GM19452 (cell line): ENCODE measurements around the gene D2HGDH.
"Not testable (repeated sequence)": the region's sequence is repeated elsewhere in the genome, so short reads cannot be mapped to it uniquely, and the experiment has no call there.

Source experiments
- ATAC-seq: cut with Tn5 transposase; IDR thresholded peaks from one replicate; pipeline ENCODE4 v1.9.1; 2021; ENCODE audit not compliant: unreplicated experiment

The D2HGDH gene

DNA sequence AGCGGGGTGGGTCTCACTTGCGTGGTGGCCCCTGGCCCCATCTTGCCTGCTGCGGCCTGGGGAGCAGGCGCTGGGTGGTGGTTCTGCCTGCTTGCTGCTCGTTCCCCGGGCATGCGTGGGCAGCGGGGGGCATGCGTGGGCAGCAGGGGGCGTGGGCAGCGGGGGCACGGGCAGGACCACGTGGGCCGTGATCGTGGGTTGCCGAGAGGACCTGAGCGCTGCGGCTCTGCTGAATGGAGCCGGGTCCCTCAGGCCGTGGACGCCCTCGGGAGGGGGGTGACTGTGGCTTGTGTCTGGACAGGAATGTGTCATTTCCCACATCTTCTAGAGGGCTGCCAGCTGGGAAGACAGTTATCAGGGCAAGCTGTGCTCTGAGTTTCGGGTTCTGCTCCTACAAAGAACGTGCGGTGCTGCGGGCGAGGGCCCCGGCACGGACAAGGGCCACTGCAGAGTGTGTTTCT is 33.9 kb downstream of the D2HGDH start:
- no peak for ATAC-seq

DNA sequence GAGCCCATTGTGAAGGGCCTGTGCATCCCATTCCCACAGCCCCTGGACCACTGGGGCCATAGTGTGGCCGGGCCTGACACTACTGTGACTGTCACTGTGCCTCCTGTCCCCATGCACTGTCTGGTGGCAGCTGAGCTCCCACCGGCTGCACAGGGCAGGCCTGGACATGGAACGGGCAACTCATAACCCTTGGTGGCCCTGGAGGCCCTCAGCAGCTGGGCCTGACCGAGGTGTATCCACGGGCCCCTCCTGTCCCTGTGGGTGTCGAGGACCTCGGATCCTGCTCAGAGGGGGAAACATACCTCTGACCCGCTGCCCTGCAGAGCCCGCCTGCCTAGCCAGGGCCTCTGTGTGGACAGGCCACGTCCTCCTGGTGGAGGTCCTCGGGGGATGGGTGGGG is 34.4 kb downstream of the D2HGDH start:
- no peak for ATAC-seq

DNA sequence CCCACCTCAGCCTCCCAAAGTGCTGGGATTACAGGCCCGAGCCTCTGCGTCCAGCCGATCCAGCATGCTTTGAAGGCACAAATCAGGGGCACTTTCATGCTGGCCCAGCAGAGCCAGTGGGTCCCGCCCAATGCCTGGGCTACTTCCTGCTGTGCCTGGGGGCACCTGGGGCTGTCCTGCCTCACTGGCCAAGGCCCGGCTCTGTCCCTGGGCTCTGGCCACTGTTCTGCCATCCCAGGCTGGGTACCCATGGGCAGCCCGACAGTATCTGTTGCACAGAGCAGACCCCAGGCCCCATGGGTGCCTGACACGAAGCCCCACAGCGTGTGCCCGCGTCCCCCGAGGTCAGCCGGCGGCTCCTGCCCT is 35.4 kb downstream of the D2HGDH start:
- no peak for ATAC-seq

DNA sequence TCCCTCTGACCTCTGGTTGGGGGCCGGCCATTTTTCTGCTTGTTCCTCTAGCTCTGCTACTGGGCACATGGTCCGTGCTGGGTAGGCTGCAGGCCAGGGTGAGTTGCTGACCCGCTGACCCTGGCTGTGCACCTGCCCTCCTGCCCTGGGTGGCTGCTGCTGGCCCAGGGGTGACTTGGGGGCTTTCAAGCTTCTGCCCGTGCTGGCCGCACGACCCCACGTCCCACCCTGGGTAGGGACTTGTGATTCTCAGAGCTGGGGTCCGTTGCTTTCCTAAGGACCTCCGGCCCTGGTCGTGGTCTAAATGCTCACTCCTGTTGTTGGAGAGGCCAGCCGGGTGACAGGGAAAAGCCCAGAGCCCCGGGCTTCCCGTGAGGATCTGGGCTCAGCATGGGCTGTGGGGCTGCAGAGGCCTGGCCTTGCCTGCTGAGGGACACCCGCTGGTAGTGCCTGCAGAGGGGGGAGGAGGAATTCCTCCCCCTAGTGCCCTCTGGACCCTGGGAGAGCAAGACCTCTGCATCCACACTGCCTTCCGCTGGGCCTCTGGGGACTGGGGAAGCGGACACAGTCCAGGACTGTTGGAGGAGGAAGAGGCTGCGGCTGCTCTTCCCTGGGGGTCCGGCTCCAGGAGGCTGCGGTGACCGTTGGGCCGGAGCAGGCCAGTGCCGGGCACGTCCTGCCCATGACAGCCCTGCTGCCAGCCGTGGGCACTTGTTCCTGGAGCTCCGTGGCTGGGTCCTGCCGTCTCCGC is 35.9 kb downstream of the D2HGDH start:
- no peak for ATAC-seq

DNA sequence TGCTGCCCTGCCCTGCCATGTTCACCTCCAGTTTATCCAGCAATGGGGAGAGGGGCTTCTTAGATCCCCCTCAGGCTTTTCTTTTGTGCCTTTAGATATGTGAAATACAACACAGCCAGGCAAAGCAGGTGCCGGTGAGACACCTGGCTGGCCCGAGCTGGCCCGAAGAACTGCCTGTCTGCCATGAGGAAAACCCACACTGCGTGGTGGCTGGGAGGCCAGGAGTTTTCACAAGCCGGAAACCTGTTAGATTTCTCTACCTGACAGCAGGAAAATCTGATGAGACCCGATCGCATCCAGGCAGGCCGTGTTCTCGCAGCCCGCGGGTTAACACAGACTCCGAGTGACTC is 36.5 kb downstream of the D2HGDH start:
- no peak for ATAC-seq

DNA sequence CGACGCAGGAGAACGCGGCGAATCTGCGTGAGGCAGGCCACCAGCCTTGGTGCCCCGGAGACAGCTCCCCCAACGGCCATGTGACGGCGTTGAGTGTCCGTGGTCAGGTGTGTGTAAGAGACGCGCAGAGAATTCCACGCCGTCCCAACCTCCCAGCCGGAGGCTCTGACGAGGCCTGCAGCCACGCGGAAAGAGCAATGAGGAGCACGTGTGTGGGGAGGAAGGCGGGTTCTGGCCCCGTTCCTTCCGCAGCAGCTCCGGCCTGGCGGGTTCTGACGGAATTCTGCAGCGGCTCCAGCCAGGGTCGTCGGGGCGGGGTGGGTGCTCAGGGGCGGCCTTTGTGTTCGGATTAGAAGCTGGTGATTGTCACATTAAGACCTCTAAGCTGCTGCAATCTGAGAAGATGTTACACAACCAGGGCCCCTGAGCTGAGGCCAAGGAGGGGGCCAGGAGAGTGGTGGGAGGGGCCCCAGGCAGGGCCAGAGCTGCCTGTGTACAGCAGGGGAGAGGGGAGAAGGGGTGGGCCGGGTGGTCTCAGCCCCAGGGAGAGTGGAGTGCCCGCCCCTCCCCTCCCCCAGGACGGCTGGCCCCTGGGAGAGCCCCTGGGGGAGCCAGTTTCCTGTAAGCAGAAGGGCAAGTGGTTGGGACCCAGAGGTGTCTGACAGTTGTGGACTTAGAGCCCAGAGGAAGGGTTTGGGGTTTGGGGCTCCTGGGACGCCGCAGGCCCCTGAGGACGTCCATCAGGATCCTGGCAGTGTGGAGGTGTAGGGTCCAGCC is 37.0 kb downstream of the D2HGDH start:
- ATAC-seq, result no peak

DNA sequence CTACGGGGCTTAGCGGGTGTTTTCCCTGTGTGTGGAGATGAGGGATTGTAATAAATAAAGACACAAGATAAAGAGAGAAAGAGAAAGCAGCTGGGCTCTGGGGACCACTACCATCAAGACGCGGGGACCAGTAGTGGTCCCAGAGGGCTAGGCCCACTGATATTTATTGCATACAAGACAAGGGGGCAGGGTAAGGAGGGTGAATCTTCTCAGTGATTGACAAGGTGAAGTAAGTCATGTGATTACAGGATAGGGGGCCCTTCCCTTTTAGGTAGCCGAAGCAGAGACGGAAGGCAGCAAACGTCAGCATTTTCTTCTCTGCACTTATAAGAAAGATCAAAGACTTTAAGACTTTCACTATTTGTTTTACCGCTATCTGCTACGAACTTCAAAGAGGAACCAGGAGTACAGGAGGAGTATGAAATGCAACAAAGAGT is 37.7 kb downstream of the D2HGDH start:
- no peak for ATAC-seq

DNA sequence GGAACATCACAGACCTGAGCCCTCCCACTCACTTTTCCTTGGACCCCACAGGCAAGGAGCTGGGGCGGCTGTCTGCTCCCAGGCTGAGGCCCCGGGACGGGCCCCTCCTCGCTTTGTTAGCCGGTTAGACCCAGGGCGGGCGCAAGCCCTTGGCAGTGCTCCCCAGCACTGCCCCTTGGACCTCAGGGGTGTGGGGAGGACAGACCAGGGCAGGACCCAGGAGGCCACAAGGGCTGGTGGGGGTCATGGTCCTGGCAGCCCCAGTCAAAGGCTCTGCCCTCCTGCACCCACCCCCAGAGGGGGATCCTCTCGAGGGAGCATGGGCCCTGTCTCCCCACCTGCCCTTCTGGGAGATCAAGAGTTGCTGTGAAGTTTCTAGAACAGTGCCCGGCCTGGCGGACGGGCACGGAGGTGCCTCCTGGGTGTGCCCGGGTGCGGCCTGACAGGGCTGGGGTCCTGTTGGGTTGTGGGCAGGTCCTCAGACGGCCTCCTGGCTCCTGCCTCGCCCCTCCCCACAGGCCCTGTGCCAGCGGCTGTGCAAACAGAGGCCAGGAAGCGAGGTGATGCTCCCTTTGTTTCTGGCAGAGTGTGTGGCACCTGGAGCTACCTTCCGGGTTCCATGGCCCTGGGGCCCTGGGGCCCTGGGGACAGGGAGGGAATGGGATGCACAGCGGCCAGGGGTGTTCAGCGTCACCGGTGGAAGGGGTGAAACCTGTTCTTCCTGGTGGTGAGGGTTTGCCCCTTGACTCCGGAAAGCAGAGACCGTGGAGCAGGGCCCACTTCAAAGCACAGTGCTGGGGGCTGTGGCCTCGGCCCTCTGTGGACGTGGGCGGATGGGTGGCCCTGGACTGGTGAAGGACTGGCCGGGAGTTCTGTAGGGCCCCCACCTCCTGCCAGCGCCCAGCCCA is 39.3 kb downstream of the D2HGDH start:
- ATAC-seq, result no peak

DNA sequence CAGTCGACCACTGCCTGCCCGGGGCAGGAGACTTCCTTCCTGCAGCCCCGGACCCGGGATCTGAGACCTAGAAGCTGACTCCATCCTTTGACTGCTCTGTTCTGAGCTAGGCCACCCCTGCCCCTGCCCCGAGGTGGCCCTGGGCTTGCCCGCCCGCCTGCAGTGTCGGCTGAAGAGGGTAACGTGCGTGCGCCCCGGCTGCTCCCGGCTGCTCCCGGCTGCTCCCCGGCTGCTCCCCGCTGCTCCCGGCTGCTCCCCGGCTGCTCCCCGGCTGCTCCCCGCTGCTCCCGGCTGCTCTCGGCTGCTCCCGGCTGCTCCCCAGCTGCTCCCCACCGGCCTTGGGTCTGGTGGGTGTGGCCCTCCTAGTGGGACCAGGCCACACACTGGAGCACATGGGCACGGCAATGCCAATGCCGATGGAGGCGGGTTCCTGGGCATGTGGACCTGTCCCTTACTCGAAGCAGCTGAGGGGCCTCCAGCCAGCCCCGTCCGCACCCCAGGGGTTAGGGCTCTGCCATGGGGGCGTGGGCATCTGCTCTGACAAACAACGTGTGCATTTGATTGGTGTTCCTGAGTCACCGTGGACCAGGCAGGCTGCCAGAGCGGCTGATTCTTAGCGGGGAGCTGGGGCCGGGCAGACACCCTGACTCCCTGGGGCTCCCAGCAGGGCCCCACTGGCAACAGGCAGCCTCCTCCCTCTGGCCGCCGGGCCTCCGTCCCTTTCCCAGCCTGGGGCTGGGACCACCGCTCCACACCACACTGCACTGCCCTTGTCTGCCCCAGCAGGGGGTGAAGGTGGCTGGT is 40.2 kb downstream of the D2HGDH start:
- ATAC-seq, result no peak

DNA sequence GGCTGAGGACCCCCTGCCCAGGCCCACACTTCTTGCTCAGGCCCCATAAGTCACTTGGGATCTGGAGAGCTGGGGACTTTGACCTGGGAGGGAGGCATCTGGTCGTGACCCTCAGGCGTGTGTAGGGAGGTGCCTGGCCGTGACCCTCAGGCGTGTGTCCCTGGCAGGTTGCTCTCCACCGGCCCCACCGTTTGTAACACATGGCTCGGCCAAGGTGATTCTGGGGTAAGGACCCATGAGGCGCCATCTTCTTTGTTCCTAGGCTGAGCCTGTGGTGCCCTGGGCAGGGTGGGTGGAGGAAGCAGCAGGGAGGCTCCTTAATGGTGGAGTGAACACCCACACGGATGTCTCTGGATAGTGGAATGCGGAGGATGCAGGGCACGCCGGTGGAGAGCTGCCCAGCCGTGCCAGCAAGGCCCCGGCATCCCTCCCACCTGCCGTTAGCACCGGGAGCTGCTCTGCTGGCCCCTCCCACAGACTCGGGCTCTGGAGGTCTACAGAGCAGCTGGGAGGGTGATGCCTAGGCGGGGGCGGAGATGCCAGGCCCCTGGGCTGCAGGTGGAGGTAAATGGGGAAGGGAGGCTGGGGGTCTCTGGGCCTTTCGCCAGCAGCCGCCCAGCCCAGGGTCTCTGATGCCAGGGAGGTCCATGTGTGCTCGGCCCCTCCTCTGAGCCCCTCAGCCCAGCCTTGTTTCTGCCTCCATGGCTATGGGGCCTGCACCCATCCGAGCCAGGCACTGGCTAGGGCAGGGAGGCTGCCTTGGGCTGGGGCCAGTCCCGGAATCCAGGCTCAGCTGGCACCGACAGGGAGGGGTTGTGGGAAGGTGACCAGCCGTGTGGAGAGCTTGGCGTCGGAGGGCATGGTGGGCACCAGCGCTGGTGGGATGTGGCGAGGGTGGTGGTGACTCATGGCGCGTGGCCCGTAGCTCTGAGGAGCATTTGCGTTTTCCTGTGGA is 41.1 kb downstream of the D2HGDH start:
- no peak for ATAC-seq

DNA sequence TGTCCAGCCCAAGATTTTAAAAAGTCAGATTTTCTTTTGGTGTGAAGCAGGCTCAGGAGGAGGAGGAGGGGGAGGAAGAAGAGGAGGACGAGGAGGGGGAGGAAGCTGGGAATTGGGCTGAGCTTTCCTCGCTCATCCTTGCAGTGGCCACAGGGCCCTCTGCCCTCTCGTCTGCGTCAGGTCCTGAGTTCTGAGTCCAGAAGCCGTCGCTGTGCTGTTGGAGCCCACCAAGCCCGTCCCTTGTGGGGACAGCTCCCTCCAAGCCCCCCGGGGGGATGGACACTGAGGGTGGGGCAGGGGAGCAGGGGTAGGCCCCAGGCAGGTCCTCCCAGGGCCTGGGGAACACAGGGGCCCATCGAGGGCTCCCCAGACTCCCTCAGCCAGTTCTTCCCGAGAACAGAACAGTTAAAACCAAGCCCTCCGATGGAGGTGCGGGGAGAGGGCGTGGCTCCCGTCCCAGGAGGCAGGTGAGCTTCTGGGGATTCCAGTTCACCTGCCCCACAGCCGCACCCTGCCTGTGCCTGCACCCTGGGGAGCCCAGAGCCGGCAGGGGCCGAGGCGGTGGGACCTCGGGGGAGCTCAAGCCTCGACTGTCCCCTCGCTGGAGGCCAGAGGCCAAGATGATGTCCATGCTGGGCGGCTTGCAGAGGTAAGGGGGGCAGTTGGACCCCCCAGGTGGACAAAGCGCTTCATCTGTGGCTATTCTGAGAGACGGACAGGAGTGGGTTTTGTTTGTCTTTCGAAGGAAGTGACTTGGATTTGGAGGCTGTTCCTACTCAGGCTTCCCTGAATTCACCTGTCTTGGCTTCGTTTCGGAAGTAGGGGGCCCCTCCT is 42.1 kb downstream of the D2HGDH start, which contains the start of gene GAL3ST2:
Gene GAL3ST2 (plus strand): TSS at position 487 of the 834 bp plus-strand sequence. CDS start 134 bp downstream, at position 621.
- no peak for ATAC-seq

DNA sequence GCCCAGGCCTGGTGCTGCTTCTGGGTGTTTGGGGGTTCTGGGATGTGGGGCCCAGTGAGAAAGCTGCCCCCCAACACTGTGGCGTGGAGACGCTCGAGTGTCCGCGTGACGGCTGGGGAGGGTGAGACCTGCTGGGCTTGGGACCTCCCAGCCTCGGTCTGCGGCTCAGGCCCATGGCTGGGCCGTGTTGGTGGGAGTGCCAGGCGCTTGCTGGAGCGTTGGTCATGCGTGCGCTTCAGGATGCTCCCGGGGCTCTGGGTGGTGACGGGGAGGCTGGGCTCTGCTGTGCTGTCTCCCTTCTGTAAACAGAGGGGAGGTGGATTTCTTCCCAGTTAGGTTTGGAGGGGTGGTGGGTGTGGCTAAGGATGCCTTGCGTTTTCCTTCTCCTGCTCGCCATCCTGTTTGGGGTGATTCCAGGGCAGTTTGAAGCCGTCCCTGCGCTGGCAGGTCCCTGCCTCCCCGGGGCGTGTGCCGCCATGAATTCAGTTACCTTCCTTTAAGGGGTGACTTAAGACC is 42.8 kb downstream of the D2HGDH start:
- no peak for ATAC-seq

DNA sequence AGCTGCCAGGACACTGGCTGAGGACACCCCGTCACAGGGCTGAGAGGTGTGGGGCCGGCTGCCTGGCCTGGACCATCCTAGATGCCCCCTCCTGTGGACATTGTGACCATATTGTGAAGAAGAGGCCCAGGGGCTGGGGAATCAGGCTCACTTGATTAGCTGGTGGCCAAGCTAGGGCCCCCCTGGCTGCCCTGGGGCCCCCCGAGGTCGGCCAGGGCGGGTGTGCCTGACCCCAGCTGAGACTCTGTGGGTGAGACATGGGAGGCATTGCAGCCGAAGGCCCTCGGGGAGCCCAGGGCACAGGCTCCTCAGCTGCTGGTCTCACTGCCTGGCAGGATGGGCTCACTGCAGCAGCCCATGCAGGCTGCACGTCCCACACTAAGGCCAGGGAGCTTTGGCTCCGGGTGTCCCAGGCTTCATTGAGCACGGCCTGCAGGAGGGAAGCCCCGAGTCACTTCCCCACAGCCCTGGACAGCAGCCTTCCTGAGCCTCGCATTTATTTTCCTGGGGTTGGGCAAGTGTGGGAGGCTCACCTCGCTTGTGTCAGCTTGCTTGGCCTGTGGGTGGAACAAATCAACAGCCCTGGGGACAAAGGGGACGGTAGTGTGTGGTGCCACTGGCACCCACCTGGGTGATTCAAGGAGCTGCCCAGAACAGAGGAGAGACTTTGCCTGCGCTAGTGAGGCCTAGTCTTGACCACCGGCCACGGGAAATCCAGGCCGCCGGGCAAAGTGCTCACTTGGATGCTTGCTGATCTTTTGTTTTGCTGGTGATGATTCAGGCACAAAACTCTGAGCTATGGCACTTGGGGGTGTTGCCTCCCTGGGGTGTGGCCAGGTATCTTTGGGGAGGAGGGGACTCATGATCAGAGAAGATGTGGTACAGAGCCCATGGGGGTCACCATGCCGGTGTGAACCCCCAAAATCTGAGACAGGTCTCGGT is 43.5 kb downstream of the D2HGDH start:
- no peak for ATAC-seq

DNA sequence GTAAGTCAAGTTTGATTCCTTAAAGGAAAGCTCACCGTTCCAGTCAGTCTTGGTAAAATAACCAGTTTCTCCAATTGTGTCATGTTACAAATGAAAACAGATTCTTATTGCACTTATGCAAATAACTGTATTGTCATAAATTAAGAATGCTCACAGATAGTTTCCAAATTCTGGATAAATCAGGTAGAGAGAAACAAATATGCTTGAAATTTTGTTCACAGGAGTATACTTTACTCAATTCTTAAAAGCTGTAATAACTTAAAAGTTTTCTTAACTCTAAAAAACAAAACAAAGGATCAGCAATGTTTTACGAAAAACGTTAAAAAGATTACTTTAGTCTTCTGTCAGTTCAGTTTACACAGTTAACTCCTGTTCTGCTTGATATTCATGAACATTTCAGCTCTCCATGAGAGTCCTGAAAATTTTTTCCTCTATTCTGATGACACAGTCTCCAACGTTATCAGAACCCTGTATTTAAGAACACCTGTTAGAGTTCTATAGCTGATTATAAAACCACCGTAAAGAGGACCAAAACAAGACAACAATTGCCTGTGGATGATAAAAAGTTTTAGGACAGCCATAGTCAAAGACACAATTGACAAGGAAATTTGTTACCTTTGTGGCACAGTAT is 46.6 kb downstream of the D2HGDH start:
- no peak for ATAC-seq

DNA sequence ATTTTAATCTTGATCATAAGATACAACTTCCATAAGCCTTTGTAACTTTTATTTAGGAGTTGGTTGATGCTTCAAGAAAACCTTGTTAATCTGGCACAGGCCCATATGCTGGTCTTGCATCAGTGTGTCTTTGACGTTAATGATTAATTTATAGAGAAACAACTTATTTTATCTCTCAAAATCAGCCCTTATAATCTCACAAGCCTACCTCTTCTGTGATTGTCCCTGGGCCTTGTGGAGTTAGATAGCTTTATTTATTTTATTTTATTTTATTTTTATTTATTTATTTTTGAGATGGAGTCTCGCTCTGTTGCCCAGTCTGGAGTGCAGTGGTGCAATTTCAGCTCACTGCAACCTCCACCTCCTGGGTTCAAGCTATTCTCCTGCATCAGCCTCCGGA is 47.6 kb downstream of the D2HGDH start:
- ATAC-seq, result not testable (repeated sequence)

DNA sequence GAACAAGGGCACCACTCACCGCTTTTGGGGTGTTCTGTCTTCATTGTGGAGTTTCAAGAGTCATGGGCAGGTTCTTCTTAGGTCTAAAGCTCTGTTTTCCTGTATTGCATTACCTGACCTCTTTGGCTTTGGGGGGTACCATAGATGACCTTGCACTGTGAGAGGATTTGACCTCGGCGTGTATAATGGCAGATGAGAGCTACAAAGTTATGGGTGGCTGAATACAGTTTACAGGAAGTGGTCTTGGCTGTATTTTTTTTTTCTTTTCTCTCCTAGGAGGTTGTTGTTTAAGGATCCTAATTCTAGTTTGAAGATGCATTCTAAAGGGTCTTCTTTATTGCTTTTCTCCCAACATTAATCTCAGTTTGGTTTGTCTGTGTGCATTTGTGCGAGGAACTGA is 53.7 kb downstream of the D2HGDH start:
- no peak for ATAC-seq

DNA sequence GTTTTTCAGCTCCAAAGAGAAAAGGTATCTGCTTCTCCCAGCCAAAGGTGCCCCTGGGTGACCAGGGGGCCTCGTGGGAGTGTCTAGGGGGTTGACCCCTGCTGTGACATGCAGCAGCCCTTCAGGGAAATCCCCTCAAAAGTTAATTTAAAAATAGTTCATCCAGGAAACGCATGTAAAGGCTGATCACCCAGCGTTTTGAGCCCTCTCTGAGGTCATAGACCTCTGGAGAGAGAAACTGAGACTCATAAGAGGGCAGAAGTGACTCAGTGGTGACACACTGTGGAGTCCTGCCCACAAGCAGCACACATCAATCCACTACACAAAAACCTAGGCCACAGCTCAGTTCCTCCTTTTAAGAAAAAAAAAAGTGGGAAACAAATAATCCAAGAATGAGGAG is 54.1 kb downstream of the D2HGDH start:
- ATAC-seq, result peak; percentile 56
